Calu3 (cell line): ENCODE measurements around the gene NOD2. TPM values are rescaled to one million over a fixed set of nuclear protein-coding genes. Genes with fewer than 3 reads are reported as not detected.
A peak's percentile ranks its signal among the peaks of the same experiment; 100 is the strongest.

ENCODE experiments used
- BruUV-seq: library from RNA; stranded (reverse); fragments of 400-500 nt; replicated peaks from 2 replicates; lab custom pipeline; 2021; lab: Mats Ljungman, UMichigan
- CTCF ChIA-PET: fragments of 300-600 bp; sonication (Branson Sonifier 250); formaldehyde crosslinking; loops from one replicate; lab custom pipeline; 2022; ENCODE audit warnings: antibody characterized with exemption; lab: Charles Lee
- DNase-seq: peaks from one replicate; pipeline ENCODE4 v3.0.0; 2022
- H3K27ac Mint-ChIP-seq: one replicate; pipeline ENCODE4 v1.8.0; 2022; ENCODE audit warnings: mixed read lengths; ENCODE audit not compliant: unreplicated experiment
- H3K27me3 Mint-ChIP-seq: one replicate; pipeline ENCODE4 v1.8.0; 2022; ENCODE audit warnings: mixed read lengths; ENCODE audit not compliant: unreplicated experiment
- H3K36me3 Mint-ChIP-seq: one replicate; pipeline ENCODE4 v1.8.0; 2022; ENCODE audit warnings: mild to moderate bottlenecking, moderate library complexity, mixed read lengths; ENCODE audit not compliant: insufficient read depth, unreplicated experiment
- H3K4me1 Mint-ChIP-seq: one replicate; pipeline ENCODE4 v1.8.0; 2022; ENCODE audit warnings: mild to moderate bottlenecking, low read depth, mixed read lengths; ENCODE audit not compliant: unreplicated experiment
- H3K4me3 Mint-ChIP-seq: one replicate; pipeline ENCODE4 v1.8.0; 2022; ENCODE audit warnings: mild to moderate bottlenecking, low read depth, moderate library complexity, mixed read lengths; ENCODE audit not compliant: unreplicated experiment
- H3K9me3 Mint-ChIP-seq: one replicate; pipeline ENCODE4 v1.8.0; 2022; ENCODE audit warnings: low read depth, mixed read lengths; ENCODE audit not compliant: unreplicated experiment
- CTCF ChIP-seq: fragments of 200-600 bp; IDR thresholded peaks from one replicate; pipeline ENCODE4 v1.8.0; 2022; ENCODE audit warnings: antibody characterized with exemption; ENCODE audit not compliant: unreplicated experiment
- intact Hi-C: fragments of 100-400 bp; cut with micrococcal nuclease; formaldehyde crosslinking; loops from one replicate; pipeline ENCODE4 v1.10.0; 2022; ENCODE audit not compliant: unreplicated experiment
- total RNA-seq: library from RNA; stranded (reverse); gene quantifications from 2 replicates; pipeline ENCODE4 v1.2.3, GENCODE V29; 2022

NOD2 gene
- total RNA-seq, 1 experiment from 2014 or later = 0.87 TPM

GRCh38 chr16:50717091-50717490 lies 23.7 kb downstream of the NOD2 start:
- intact Hi-C loops = no loop called here
- H3K4me3 Mint-ChIP-seq = no peak overlapping the region
- peaks cover 5% of the 10 kb centered on the region for H3K36me3 Mint-ChIP-seq
- no peak overlapping the region for H3K27ac Mint-ChIP-seq
- TF ChIP-seq CTCF = no peak
- H3K4me1 Mint-ChIP-seq = peaks cover 47% of the 10 kb centered on the region
- no peak for DNase-seq
- CTCF ChIA-PET = interaction anchor here (1.2 kb wide), 1 partner anchor 52 kb away, joined by 5 read pairs; no protein-coding TSS in a partner anchor
- H3K9me3 Mint-ChIP-seq = no peaks in the 10 kb centered on the region
- BruUV-seq = no TSS peak
- no peaks in the 10 kb centered on the region for H3K27me3 Mint-ChIP-seq

GRCh38 chr16:50717494-50717893 lies 24.1 kb downstream of the NOD2 start:
- Mint-ChIP-seq H3K27ac (no peak overlapping the region), H3K9me3 (no peaks in the 10 kb centered on the region), H3K27me3 (no peaks in the 10 kb centered on the region), H3K4me1 (peaks cover 47% of the 10 kb centered on the region), H3K36me3 (peaks cover 5% of the 10 kb centered on the region), H3K4me3 (no peak overlapping the region)
- TF ChIP-seq CTCF = no peak
- intact Hi-C loops = no loop called here
- no TSS peak for BruUV-seq
- CTCF ChIA-PET = interaction anchor here (1.2 kb wide), 1 partner anchor 52 kb away, joined by 5 read pairs; no protein-coding TSS in a partner anchor
- no peak for DNase-seq

GRCh38 chr16:50718061-50718760 lies 24.8 kb downstream of the NOD2 start:
- DNase-seq = no peak
- no peak for TF ChIP-seq CTCF
- no peak overlapping the region for H3K4me3 Mint-ChIP-seq
- peaks cover 48% of the 10 kb centered on the region for H3K4me1 Mint-ChIP-seq
- CTCF ChIA-PET = no interaction called here
- intact Hi-C loops = no loop called here
- BruUV-seq = no TSS peak
- peak overlapping the region; percentile 57 for H3K27ac Mint-ChIP-seq
- no peaks in the 10 kb centered on the region for H3K27me3 Mint-ChIP-seq
- H3K9me3 Mint-ChIP-seq = no peaks in the 10 kb centered on the region
- H3K36me3 Mint-ChIP-seq = peaks cover 5% of the 10 kb centered on the region

GRCh38 chr16:50718761-50719400 lies 25.5 kb downstream of the NOD2 start:
- no peaks in the 10 kb centered on the region for H3K27me3 Mint-ChIP-seq
- H3K27ac Mint-ChIP-seq = peak overlapping the region; percentile 57
- peaks cover 48% of the 10 kb centered on the region for H3K4me1 Mint-ChIP-seq
- H3K9me3 Mint-ChIP-seq = no peaks in the 10 kb centered on the region
- intact Hi-C loops = no loop called here
- peaks cover 5% of the 10 kb centered on the region for H3K36me3 Mint-ChIP-seq
- BruUV-seq = no TSS peak
- no peak for TF ChIP-seq CTCF
- DNase-seq = peak; percentile 63
- CTCF ChIA-PET = interaction anchor here (0.7 to 2.0 kb wide), 4 partner anchors 20 to 50 kb away, joined by 3 to 6 read pairs (median 4); partner anchors contain the start of gene CYLD
- H3K4me3 Mint-ChIP-seq = peak overlapping the region; percentile 39
